Esophagus muscularis mucosa (tissue), 2 donors: Measurements from ENCODE around the gene OSBPL10.

Experiments
- POLR2A ChIP-seq: fragments of 450-650 bp; IDR thresholded peaks from one replicate; pipeline ENCODE4 v1.6.1; 2017; ENCODE audit warnings: antibody characterized with exemption, moderate library complexity, mild to moderate bottlenecking, low read depth
- POLR2AphosphoS5 ChIP-seq, 2 donors: sonication (generic); formaldehyde crosslinking; IDR thresholded peaks; one replicate each; pipeline ENCODE4 v1.6.1; 2017; ENCODE audit warnings: antibody characterized with exemption in 2 of 2

GRCh38 chr3:31791090-31791430 lies 190.0 kb downstream of the OSBPL10 start:
- TF ChIP-seq POLR2A (no peak), POLR2AphosphoS5 (IDR thresholded peaks at IDR 0.05) (no peak)
